ENCODE results near the gene CCDC106.

The CCDC106 gene

GRCh38 chr19:55688422-55689218 is 40.6 kb downstream of the CCDC106 start:
- no peak overlapping the region for H3K4me3 ChIP-seq (ENCODE audit: low read depth, low read length)
- TF ChIP-seq, protein P1, sequence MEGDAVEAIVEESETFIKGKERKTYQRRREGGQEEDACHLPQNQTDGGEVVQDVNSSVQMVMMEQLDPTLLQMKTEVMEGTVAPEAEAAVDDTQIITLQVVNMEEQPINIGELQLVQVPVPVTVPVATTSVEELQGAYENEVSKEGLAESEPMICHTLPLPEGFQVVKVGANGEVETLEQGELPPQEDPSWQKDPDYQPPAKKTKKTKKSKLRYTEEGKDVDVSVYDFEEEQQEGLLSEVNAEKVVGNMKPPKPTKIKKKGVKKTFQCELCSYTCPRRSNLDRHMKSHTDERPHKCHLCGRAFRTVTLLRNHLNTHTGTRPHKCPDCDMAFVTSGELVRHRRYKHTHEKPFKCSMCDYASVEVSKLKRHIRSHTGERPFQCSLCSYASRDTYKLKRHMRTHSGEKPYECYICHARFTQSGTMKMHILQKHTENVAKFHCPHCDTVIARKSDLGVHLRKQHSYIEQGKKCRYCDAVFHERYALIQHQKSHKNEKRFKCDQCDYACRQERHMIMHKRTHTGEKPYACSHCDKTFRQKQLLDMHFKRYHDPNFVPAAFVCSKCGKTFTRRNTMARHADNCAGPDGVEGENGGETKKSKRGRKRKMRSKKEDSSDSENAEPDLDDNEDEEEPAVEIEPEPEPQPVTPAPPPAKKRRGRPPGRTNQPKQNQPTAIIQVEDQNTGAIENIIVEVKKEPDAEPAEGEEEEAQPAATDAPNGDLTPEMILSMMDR (IDR thresholded peaks at IDR 0.05; ENCODE audit: low read depth, low read length, missing control alignments), result no peak
- DNase-seq (ENCODE audit: low read depth), result no peak

- TF ChIP-seq, protein P1 (IDR thresholded peaks at IDR 0.05; ENCODE audit: low read depth, low read length, missing control alignments), result no peak
- DNase-seq (ENCODE audit: low read depth), result no peak
- H3K4me3 ChIP-seq (ENCODE audit: low read depth, low read length), result no peak overlapping the region
Observed at GRCh38 chr19:55689411-55690108, 41.5 kb downstream of the CCDC106 start.

- TF ChIP-seq, protein P1 (IDR thresholded peaks at IDR 0.05; ENCODE audit: low read depth, low read length, missing control alignments), result no peak
- H3K4me3 ChIP-seq (ENCODE audit: low read depth, low read length), result no peak overlapping the region
- no peak for DNase-seq (ENCODE audit: low read depth)
Observed at GRCh38 chr19:55690109-55690768, 42.2 kb downstream of the CCDC106 start.

DNA sequence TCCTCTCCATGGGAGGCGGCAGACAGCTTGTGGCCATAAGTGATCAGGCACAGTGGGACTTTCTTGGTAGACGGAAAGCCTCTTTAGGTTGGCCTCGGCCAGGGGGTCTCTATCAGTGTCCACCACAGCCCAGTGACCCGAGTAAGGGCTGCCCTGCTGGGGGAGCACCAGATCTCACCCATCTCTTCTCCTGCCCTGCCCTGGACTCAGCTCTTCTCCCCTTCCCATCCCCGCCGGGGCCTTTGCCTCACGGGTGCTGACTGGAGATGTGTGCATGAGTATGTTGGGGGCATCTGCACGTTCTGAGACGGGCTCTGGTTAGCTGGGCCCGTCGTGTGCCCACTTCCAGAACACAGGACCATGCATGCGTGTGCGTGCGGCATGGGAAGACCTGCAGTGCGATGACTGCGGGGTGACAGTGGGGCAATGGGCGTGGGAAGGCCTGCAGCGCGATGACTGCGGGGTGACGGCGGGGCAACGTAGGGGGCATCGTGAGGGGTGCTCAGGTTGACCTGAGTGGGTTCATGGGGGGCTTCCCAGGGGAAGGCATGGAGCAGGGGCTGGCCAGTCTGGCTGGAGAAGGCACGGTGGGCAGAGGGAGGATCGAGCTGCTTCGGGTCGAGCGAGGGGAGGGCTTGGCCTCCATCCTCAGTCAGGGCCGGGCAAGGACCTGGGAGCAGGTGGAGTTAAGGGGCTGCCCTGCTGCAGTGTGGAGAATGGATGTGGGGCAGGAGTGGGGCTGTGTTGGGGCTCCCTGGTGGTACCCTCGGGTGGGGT is 42.9 kb downstream of the CCDC106 start:
- no peak for DNase-seq (ENCODE audit: low read depth)
- TF ChIP-seq, protein P1 (IDR thresholded peaks at IDR 0.05; ENCODE audit: low read depth, low read length, missing control alignments), result no peak
- no peak overlapping the region for H3K4me3 ChIP-seq (ENCODE audit: low read depth, low read length)

DNA sequence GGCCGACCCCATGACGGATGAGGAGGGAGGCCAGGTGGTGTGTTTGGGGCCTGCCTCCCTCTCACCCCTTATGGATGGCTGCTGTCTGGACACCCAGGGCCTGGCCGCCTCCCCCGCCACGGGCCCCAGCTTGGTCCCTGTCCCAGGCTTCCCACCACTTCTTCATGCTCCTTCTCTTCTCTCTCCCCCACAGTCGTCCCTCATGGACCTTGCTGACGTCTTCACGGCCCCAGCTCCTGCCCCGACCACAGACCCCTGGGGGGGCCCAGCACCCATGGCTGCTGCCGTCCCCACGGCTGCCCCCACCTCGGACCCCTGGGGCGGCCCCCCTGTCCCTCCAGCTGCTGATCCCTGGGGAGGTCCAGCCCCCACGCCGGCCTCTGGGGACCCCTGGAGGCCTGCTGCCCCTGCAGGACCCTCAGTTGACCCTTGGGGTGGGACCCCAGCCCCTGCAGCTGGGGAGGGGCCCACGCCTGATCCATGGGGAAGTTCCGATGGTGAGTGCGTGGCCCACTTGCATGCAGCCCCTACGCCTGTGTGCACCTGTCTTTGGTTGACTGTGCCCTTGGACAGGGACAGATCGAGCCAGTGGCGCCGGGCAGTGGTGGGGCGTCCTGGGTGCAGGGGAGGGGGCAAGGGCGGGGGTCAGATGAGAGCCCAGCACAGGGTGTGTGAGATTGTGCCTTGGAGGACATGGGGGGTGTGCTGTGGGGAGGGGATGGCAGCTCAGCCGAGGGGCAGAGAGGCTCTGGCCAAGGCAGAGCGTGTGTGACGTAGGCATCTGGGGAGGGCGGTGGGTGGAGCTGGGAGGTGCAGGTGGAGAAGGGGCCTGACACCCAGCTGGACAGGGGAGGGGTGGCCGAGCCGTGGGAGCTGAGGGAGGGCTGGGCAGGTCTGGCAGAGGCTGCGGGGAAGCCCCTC is 43.8 kb downstream of the CCDC106 start:
- TF ChIP-seq, protein P1 (IDR thresholded peaks at IDR 0.05; ENCODE audit: low read depth, low read length, missing control alignments), result no peak
- H3K4me3 ChIP-seq (ENCODE audit: low read depth, low read length), result no peak overlapping the region
- no peak for DNase-seq (ENCODE audit: low read depth)

DNA sequence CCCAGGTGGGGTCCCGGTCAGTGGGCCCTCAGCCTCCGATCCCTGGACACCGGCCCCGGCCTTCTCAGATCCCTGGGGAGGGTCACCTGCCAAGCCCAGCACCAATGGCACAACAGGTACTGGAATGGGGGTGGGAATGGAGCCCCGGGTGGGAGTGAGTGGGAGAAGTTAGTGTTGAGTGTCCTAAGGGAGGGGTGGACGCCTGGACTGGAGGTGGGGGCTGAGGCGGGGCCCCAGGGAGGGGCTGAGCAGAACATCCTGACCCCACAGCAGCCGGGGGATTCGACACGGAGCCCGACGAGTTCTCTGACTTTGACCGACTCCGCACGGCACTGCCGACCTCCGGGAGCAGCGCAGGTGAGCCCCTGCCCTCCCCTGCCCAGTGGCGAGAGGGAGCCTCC is 44.7 kb downstream of the CCDC106 start:
- no peak overlapping the region for H3K4me3 ChIP-seq (ENCODE audit: low read depth, low read length)
- no peak for DNase-seq (ENCODE audit: low read depth)
- TF ChIP-seq, protein P1 (IDR thresholded peaks at IDR 0.05; ENCODE audit: low read depth, low read length, missing control alignments), result no peak
